Measurements from ENCODE around the gene TRAPPC2L. TPM values are rescaled to one million over a fixed set of nuclear protein-coding genes. Genes with fewer than 3 reads are reported as not detected.
A peak's percentile ranks its signal among the peaks of the same experiment; 100 is the strongest.
"Not testable (repeated sequence)": the region's sequence is repeated elsewhere in the genome, so short reads cannot be mapped to it uniquely, and the experiment has no call there.

The TRAPPC2L gene
- total RNA-seq, 2 experiments from 2014 or later = 81.8 to 91.3 TPM

- DNase-seq = no peak
- H3K4me3 Mint-ChIP-seq = no peak overlapping the region
- H3K4me1 Mint-ChIP-seq = peaks cover 1% of the 10 kb centered on the region
- peaks cover 2% of the 10 kb centered on the region for H3K9me3 Mint-ChIP-seq
- H3K36me3 Mint-ChIP-seq = no peaks in the 10 kb centered on the region
- H3K27ac Mint-ChIP-seq = no peak overlapping the region
- no peaks in the 10 kb centered on the region for H3K27me3 Mint-ChIP-seq
These were observed 36.4 kb downstream of the TRAPPC2L start for GRCh38 chr16:88893127-88893968.

GRCh38 chr16:88894266-88894665 is 37.3 kb downstream of the TRAPPC2L start:
- not testable (repeated sequence) for H3K4me1 Mint-ChIP-seq, H3K4me3 Mint-ChIP-seq, DNase-seq, H3K36me3 Mint-ChIP-seq, H3K27me3 Mint-ChIP-seq, H3K27ac Mint-ChIP-seq, H3K9me3 Mint-ChIP-seq

GRCh38 chr16:88894681-88895300 is 37.9 kb downstream of the TRAPPC2L start:
- no peaks in the 10 kb centered on the region for H3K36me3 Mint-ChIP-seq
- H3K4me3 Mint-ChIP-seq = no peak overlapping the region
- no peaks in the 10 kb centered on the region for H3K27me3 Mint-ChIP-seq
- H3K27ac Mint-ChIP-seq = no peak overlapping the region
- H3K4me1 Mint-ChIP-seq = peaks cover 1% of the 10 kb centered on the region
- no peak for DNase-seq
- H3K9me3 Mint-ChIP-seq = peaks cover 2% of the 10 kb centered on the region

GRCh38 chr16:88895335-88895734 is 38.4 kb downstream of the TRAPPC2L start:
- H3K36me3 Mint-ChIP-seq = no peaks in the 10 kb centered on the region
- no peak overlapping the region for H3K27ac Mint-ChIP-seq
- no peak for DNase-seq
- H3K27me3 Mint-ChIP-seq = no peaks in the 10 kb centered on the region
- peaks cover 2% of the 10 kb centered on the region for H3K9me3 Mint-ChIP-seq
- peaks cover 1% of the 10 kb centered on the region for H3K4me1 Mint-ChIP-seq
- H3K4me3 Mint-ChIP-seq = no peak overlapping the region

- Mint-ChIP-seq H3K4me3 (no peak overlapping the region), H3K36me3 (no peaks in the 10 kb centered on the region), H3K4me1 (peaks cover 1% of the 10 kb centered on the region), H3K27ac (no peak overlapping the region), H3K9me3 (peaks cover 2% of the 10 kb centered on the region), H3K27me3 (no peaks in the 10 kb centered on the region)
- no peak for DNase-seq
These were observed 39.5 kb downstream of the TRAPPC2L start for GRCh38 chr16:88896238-88897070.

- Mint-ChIP-seq H3K4me3 (no peak overlapping the region), H3K27me3 (no peaks in the 10 kb centered on the region), H3K27ac (no peak overlapping the region), H3K36me3 (no peaks in the 10 kb centered on the region), H3K9me3 (peaks cover 2% of the 10 kb centered on the region), H3K4me1 (peaks cover 1% of the 10 kb centered on the region)
- no peak for DNase-seq
These were observed 40.9 kb downstream of the TRAPPC2L start for GRCh38 chr16:88897696-88898425.

GRCh38 chr16:88899901-88900661 is 43.2 kb downstream of the TRAPPC2L start:
- DNase-seq = no peak
- no peak overlapping the region for H3K27ac Mint-ChIP-seq
- H3K4me3 Mint-ChIP-seq = no peak overlapping the region
- H3K27me3 Mint-ChIP-seq = no peaks in the 10 kb centered on the region
- H3K4me1 Mint-ChIP-seq = no peaks in the 10 kb centered on the region
- H3K9me3 Mint-ChIP-seq = no peaks in the 10 kb centered on the region
- H3K36me3 Mint-ChIP-seq = no peaks in the 10 kb centered on the region

- Mint-ChIP-seq H3K9me3 (no peaks in the 10 kb centered on the region), H3K4me1 (no peaks in the 10 kb centered on the region), H3K27ac (no peak overlapping the region), H3K4me3 (no peak overlapping the region), H3K36me3 (no peaks in the 10 kb centered on the region), H3K27me3 (no peaks in the 10 kb centered on the region)
- DNase-seq = no peak
These were observed 43.7 kb downstream of the TRAPPC2L start for GRCh38 chr16:88900662-88901052.

GRCh38 chr16:88901718-88902337 is 44.9 kb downstream of the TRAPPC2L start:
- no peak overlapping the region for H3K4me3 Mint-ChIP-seq
- H3K27ac Mint-ChIP-seq = no peak overlapping the region
- no peak for DNase-seq
- H3K27me3 Mint-ChIP-seq = no peaks in the 10 kb centered on the region
- H3K36me3 Mint-ChIP-seq = no peaks in the 10 kb centered on the region
- no peaks in the 10 kb centered on the region for H3K9me3 Mint-ChIP-seq
- H3K4me1 Mint-ChIP-seq = no peaks in the 10 kb centered on the region

- Mint-ChIP-seq H3K4me1 (no peaks in the 10 kb centered on the region), H3K27me3 (no peaks in the 10 kb centered on the region), H3K9me3 (no peaks in the 10 kb centered on the region)
These were observed 45.8 kb downstream of the TRAPPC2L start for GRCh38 chr16:88902744-88903143.

GRCh38 chr16:88903267-88903666 is 46.3 kb downstream of the TRAPPC2L start:
- no peaks in the 10 kb centered on the region for H3K4me1 Mint-ChIP-seq
- DNase-seq = no peak
- H3K4me3 Mint-ChIP-seq = no peak overlapping the region
- H3K27ac Mint-ChIP-seq = no peak overlapping the region
- H3K9me3 Mint-ChIP-seq = no peaks in the 10 kb centered on the region
- H3K27me3 Mint-ChIP-seq = no peaks in the 10 kb centered on the region
- no peaks in the 10 kb centered on the region for H3K36me3 Mint-ChIP-seq

More at GRCh38 chr16:88902744-88903143, 45.8 kb downstream of the TRAPPC2L start:
- no peak for DNase-seq
- Mint-ChIP-seq H3K4me3 (no peak overlapping the region), H3K36me3 (no peaks in the 10 kb centered on the region), H3K27ac (no peak overlapping the region)

GRCh38 chr16:88904676-88905365 is 47.9 kb downstream of the TRAPPC2L start:
- no peak for DNase-seq
- H3K27me3 Mint-ChIP-seq = no peaks in the 10 kb centered on the region
- no peaks in the 10 kb centered on the region for H3K9me3 Mint-ChIP-seq
- H3K4me1 Mint-ChIP-seq = no peaks in the 10 kb centered on the region
- H3K36me3 Mint-ChIP-seq = no peaks in the 10 kb centered on the region
- H3K27ac Mint-ChIP-seq = no peak overlapping the region
- H3K4me3 Mint-ChIP-seq = no peak overlapping the region

- no peaks in the 10 kb centered on the region for H3K27me3 Mint-ChIP-seq
- H3K4me3 Mint-ChIP-seq = no peak overlapping the region
- no peaks in the 10 kb centered on the region for H3K9me3 Mint-ChIP-seq
- no peak overlapping the region for H3K27ac Mint-ChIP-seq
- H3K36me3 Mint-ChIP-seq = no peaks in the 10 kb centered on the region
- no peaks in the 10 kb centered on the region for H3K4me1 Mint-ChIP-seq
- peak; percentile 36 for DNase-seq
These were observed 48.6 kb downstream of the TRAPPC2L start for GRCh38 chr16:88905563-88905962.

All from activated naive CD8-positive, alpha-beta T cell treated with anti-CD3 and anti-CD28 coated beads for 36 hours (primary cell).